Heart left ventricle (tissue), 13 donors: ENCODE measurements around the gene TAPT1.

Experiments used
- CTCF ChIP-seq, 12 donors: fragments of 200-600 bp; sonication (generic) in 4 of 12; IDR thresholded peaks; one replicate each; pipeline versions ENCODE4 v1.5.0 to v1.8.0; 2018 to 2022; ENCODE audit warnings: antibody characterized with exemption in 12 of 12, mild to moderate bottlenecking in 5 of 12
- POLR2A ChIP-seq, 2 donors: fragments of 450-650 bp; IDR thresholded peaks; one replicate each; pipeline ENCODE4 v1.6.1; 2017; ENCODE audit warnings: antibody characterized with exemption in 2 of 2, mild to moderate bottlenecking in 2 of 2, moderate library complexity in 2 of 2
- donor health status: ischemic (EF 13 %, LVEDD 7.1; RV severe dilation, severe dysfunction).
- donor health status: DM: no; HTN: yes; CAD: no.
- donor health status: DM: no; HTN: no; CAD: no.
- donor health status: ischemic (EF 25% LVEDD 6.9; RV normal size, moderate dysfunction).
- donor health status: ischemic (EF 25% LVEDD 5.7; RV mildly dilated, moderate dysfunction).
- donor health status: ischemic (EF 35%, LVEDD 5.7; RV mildly dilated, moderate dysfunction).
- donor health status: nonischemic (EF 11% LVEDD 7.7; RV severe dilation, severe dysfunction).
- donor health status: DM: yes; HTN: yes; CAD: no.
- donor health status: PGD.
- donor health status: ischemic (EF 29% LVEDD 5.4; RV normal size, mild dysfunction).
- donor health status: nonischemic (EF 23%, LVEDD 6.1; RV moderate dilation, normal function).

GRCh38 chr4:16124232-16124631 is 102.0 kb downstream of the TAPT1 start:
- TF ChIP-seq CTCF (IDR thresholded peaks at IDR 0.05) (no peak), POLR2A (IDR thresholded peaks at IDR 0.05) (no peak)
